ENCODE data around the gene SPTLC2.

SPTLC2 gene

DNA sequence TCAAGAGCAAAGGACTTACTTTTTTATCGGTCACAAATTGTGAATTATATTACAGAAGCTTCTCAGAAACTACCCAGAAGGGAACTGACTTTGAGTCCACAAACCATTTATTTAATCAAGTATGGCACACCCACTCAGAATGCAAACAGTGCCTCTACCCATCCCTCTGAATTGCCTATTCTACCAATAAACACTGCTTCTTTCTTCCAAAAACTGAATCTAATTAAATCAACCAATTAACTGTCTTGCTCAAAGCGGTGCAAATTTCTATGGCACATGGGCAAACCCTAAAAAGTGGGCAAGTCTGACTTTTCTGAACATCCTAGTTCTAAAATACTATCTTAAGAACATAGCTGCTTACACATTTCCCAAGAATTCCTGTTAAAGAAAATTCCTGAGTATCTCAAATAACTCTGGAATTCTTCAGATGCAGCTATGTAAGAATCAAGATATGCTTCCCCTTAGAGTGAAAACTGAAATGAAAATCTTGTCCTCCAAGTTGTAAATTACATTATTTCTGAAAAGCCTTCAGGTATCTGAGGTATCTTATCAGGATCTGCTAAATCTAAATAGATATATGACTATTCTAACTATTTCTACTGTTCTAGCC is 4.3 kb downstream of the SPTLC2 start:
- no peak for FAIRE-seq
- TF ChIP-seq, protein P1, sequence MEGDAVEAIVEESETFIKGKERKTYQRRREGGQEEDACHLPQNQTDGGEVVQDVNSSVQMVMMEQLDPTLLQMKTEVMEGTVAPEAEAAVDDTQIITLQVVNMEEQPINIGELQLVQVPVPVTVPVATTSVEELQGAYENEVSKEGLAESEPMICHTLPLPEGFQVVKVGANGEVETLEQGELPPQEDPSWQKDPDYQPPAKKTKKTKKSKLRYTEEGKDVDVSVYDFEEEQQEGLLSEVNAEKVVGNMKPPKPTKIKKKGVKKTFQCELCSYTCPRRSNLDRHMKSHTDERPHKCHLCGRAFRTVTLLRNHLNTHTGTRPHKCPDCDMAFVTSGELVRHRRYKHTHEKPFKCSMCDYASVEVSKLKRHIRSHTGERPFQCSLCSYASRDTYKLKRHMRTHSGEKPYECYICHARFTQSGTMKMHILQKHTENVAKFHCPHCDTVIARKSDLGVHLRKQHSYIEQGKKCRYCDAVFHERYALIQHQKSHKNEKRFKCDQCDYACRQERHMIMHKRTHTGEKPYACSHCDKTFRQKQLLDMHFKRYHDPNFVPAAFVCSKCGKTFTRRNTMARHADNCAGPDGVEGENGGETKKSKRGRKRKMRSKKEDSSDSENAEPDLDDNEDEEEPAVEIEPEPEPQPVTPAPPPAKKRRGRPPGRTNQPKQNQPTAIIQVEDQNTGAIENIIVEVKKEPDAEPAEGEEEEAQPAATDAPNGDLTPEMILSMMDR (IDR thresholded peaks at IDR 0.05; ENCODE audit: insufficient read depth, missing control alignments): no peak
- DNase-seq (ENCODE audit: insufficient read length, low spot score): no peak

DNA sequence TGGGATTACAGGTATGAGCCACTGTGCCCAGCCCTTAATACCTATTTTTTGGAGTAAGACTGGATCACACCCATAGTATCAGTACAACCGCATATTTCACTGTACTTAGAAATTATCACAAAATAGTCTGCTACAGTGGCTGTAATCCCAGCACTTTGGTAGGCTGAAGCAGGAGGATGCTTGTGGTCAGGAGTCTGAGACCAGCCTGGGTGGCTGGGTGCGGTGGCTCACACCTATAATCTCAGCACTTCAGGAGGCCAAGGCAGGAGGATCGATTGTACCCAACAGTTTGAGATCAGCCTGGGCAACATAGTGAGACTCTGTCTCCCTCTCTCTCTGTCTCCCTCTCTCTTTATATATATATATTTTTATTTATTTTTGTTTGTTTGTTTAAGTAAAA is 5.9 kb downstream of the SPTLC2 start:
- FAIRE-seq: no peak
- DNase-seq (ENCODE audit: insufficient read length, low spot score): no peak
- TF ChIP-seq, protein P1 (IDR thresholded peaks at IDR 0.05; ENCODE audit: insufficient read depth, missing control alignments): no peak

DNA sequence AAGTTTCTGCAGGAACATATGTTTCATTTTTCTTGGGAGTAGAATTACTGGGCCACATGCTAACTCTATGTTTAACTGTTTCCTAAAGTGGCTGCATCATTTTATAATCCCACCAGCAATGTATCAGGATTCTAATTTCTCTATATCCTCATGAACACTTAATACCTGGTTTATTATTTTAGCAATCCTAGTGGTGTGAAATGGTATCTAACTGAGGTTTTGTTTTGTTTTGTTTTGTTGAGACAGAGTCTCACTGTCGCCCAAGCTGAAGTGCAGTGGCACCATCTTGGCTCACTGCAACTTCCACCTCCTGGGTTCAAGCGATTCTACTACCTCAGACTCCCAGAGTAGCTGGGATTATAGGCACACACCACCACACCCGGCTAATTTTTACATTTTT is 6.5 kb downstream of the SPTLC2 start:
- DNase-seq (ENCODE audit: insufficient read length, low spot score) (no peak), FAIRE-seq (no peak)
- TF ChIP-seq, protein P1 (IDR thresholded peaks at IDR 0.05; ENCODE audit: insufficient read depth, missing control alignments): no peak

DNA sequence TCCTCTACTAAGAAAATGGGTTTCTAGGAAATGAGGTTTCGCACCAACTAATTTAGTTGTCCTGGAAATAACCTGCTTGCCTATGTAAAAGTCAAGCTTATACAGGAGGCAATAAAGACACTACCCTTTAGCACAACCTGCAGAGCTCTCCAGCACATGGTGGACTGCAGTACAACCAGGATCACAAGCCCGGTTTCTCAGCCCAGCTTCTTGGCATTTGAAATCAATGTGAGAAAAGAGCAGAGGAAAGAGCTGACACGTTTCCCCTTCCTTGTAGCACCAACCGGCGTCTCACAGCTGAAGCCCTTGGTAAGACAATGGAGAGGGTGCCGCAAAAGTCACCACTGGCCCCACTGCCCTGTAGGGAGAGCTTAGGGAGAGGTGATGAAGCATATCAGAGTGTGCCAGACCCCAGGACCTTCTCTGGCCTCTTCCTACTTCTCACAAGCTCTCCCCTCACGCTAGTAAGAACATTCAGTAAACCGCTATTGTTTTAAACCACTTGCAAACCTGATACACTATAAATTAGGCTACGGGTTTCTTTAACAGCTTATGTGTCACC is 8.6 kb downstream of the SPTLC2 start:
- TF ChIP-seq, protein P1 (IDR thresholded peaks at IDR 0.05; ENCODE audit: insufficient read depth, missing control alignments): no peak
- FAIRE-seq: no peak
- DNase-seq (ENCODE audit: insufficient read length, low spot score): no peak

DNA sequence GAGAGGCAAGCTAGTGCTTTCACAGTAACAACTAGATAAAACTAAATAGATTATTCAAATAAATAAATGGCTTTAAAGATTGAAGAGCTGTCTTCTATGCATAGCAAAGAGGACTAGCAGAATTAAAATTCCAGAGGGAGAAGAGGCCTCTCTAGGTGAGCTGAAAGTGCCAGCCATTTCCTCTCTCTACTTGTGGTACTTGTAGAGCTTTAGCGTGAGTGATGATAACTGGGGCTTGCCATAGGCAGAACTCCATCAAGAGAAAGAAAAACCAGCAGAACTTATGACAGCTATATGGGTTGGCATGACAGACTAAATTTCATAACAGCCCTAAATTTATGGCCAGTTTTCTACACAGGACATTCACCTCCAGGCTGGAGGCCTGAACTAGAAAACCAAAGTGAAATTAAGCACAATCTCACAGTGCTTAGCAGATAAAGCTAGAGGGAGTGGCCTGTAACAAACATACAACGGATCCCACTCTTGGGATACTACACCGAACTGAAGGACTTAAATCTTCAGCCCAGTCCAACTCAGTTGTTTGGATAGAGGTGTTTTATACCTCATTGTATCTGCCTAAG is 11.0 kb downstream of the SPTLC2 start:
- no peak for FAIRE-seq
- no peak for DNase-seq (ENCODE audit: insufficient read length, low spot score)

DNA sequence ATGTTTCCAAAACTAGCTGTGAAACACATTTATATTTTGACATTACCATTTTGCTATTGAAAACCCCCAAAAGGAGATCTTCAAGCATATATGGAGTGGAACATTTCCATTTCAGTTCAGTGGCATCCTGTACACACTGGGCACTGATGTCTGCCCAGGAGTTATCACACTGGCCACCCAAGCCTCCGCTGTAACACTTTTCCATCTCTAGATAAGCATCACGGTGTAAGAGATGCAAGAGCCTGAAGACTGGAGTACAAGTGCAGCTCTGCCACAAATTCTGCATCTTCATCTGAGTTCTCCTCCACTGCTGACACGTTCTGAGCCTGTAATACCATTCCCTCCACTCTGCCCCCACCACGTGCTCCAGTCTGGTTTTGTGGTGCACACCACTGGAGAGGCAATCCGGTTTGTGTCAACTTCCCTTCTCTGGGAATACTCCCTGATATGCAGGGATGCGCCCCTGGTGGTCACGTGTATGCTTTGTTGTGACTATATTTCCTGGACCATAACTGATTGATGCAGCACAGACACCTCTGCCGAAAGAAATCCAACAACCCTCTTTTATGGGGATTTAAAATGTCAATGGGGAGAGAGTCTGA is 12.7 kb downstream of the SPTLC2 start:
- DNase-seq (ENCODE audit: insufficient read length, low spot score) (no peak), FAIRE-seq (no peak)
- TF ChIP-seq, protein P1 (IDR thresholded peaks at IDR 0.05; ENCODE audit: insufficient read depth, missing control alignments): no peak

More for the DNA sequence above, 11.0 kb downstream of the SPTLC2 start:
- TF ChIP-seq, protein P1 (IDR thresholded peaks at IDR 0.05; ENCODE audit: insufficient read depth, missing control alignments): no peak

DNA sequence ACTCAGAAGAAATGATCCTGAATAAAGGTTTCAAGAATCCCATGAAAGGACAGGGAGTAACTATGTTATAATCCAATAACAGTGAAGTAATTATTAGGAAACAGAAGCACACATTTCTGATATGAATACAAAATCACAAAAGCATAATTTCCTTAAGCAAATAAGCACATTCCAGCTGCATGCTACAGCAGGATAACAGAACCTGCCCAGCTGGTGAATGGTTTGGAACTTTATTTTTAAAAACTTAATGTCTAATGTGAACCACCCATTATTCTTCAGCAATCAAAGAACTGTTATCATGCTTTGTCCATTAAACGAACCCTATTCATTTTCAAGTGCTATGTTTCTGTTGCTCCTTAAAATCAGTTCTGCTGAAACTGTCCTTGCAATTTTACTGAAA is 13.4 kb downstream of the SPTLC2 start:
- TF ChIP-seq, protein P1 (IDR thresholded peaks at IDR 0.05; ENCODE audit: insufficient read depth, missing control alignments): no peak
- FAIRE-seq (no peak), DNase-seq (ENCODE audit: insufficient read length, low spot score) (no peak)

All from D721Med (cell line).